Cortex of kidney (tissue), 1 donor: ENCODE measurements around the gene METTL1.

Source experiments
- DNase-seq: peaks from one replicate; lab custom pipeline; 2025; lab: John Stamatoyannopoulos, UW

METTL1 gene

GRCh38 chr12:57767305-57767698, 4.6 kb downstream of the METTL1 start:
- DNase-seq = no peak

GRCh38 chr12:57766464-57767304, 5.2 kb downstream of the METTL1 start, which contains the start of gene CYP27B1:
Gene CYP27B1, minus strand, starts transcription at chr12:57767078. Its CDS starts 37 bp downstream, at chr12:57767041.
- DNase-seq = no peak

- DNase-seq = no peak
These were observed 6.0 kb downstream of the METTL1 start for GRCh38 chr12:57765698-57766463.

GRCh38 chr12:57765003-57765697, 6.8 kb downstream of the METTL1 start:
- no peak for DNase-seq

- DNase-seq = no peak
These were observed 7.3 kb downstream of the METTL1 start for GRCh38 chr12:57764662-57765002.

- DNase-seq = no peak
These were observed 7.8 kb downstream of the METTL1 start for GRCh38 chr12:57763881-57764661.

- DNase-seq = no peak
These were observed 9.4 kb downstream of the METTL1 start for GRCh38 chr12:57762463-57762862.

GRCh38 chr12:57761391-57761998, 10.4 kb downstream of the METTL1 start:
- no peak for DNase-seq

- no peak for DNase-seq
These were observed 11.4 kb downstream of the METTL1 start for GRCh38 chr12:57760347-57760982.

- DNase-seq = no peak
These were observed 12.4 kb downstream of the METTL1 start for GRCh38 chr12:57759360-57759980.

GRCh38 chr12:57758552-57759359, 13.1 kb downstream of the METTL1 start:
- no peak for DNase-seq

- DNase-seq = no peak
These were observed 14.1 kb downstream of the METTL1 start for GRCh38 chr12:57757771-57758170.

- no peak for DNase-seq
These were observed 15.2 kb downstream of the METTL1 start for GRCh38 chr12:57756406-57757341.

- DNase-seq = no peak
These were observed 16.2 kb downstream of the METTL1 start for GRCh38 chr12:57755454-57756372.

- no peak for DNase-seq
These were observed 16.8 kb downstream of the METTL1 start for GRCh38 chr12:57755194-57755453.

- DNase-seq = no peak
These were observed 17.3 kb downstream of the METTL1 start, which contains the start of gene MARCHF9 for GRCh38 chr12:57754411-57755193. Gene MARCHF9, plus strand, starts transcription at chr12:57755103. Its CDS starts 426 bp downstream, at chr12:57755529.
